NCI-H446 treated with DMSO at 0.1 percent for 48 hours (cell line): ENCODE data around the gene CDC14B.

Experiments
- DNase-seq: peaks from one replicate; lab custom pipeline; 2025; lab: John Stamatoyannopoulos, UW

The CDC14B gene

GRCh38 chr9:96502539-96503373 lies 116.9 kb downstream of the CDC14B start:
- no peak for DNase-seq

- no peak for DNase-seq
Measured at GRCh38 chr9:96501633-96502538, 117.8 kb downstream of the CDC14B start.

- no peak for DNase-seq
Measured at GRCh38 chr9:96500696-96501632, 118.7 kb downstream of the CDC14B start.

GRCh38 chr9:96499257-96499656 lies 120.4 kb downstream of the CDC14B start:
- no peak for DNase-seq

GRCh38 chr9:96498796-96499195 lies 120.8 kb downstream of the CDC14B start:
- DNase-seq = no peak

- DNase-seq = no peak
Measured at GRCh38 chr9:96497117-96497399, 122.6 kb downstream of the CDC14B start.

GRCh38 chr9:96496368-96497116 lies 123.1 kb downstream of the CDC14B start:
- DNase-seq = no peak

GRCh38 chr9:96495341-96495740 lies 124.3 kb downstream of the CDC14B start:
- no peak for DNase-seq

GRCh38 chr9:96494215-96494800 lies 125.3 kb downstream of the CDC14B start:
- DNase-seq = no peak

GRCh38 chr9:96493757-96494156 lies 125.9 kb downstream of the CDC14B start:
- no peak for DNase-seq

- DNase-seq = no peak
Measured at GRCh38 chr9:96492993-96493531, 126.6 kb downstream of the CDC14B start.

- no peak for DNase-seq
Measured at GRCh38 chr9:96491880-96492525, 127.6 kb downstream of the CDC14B start.

GRCh38 chr9:96491079-96491879 lies 128.4 kb downstream of the CDC14B start:
- DNase-seq = no peak

- DNase-seq = no peak
Measured at GRCh38 chr9:96490534-96491078, 129.0 kb downstream of the CDC14B start.

- DNase-seq = no peak
Measured at GRCh38 chr9:96489482-96489979, 130.1 kb downstream of the CDC14B start.

GRCh38 chr9:96487949-96488348 lies 131.7 kb downstream of the CDC14B start:
- no peak for DNase-seq

GRCh38 chr9:96487029-96487396 lies 132.6 kb downstream of the CDC14B start:
- DNase-seq = no peak

- DNase-seq = no peak
Measured at GRCh38 chr9:96486386-96487028, 133.1 kb downstream of the CDC14B start.
